SK-N-SH treated with all-trans-retinoic acid at 6 μM for 48 hours (cell line): ENCODE measurements around the gene ST6GALNAC4.

Source experiments
- ATAC-seq: fragments of 200-7000 bp; cut with Tn5 transposase; 3 replicates; pipeline ENCODE4 v1.9.1; 2020; ENCODE audit warnings: mild to moderate bottlenecking, moderate library complexity
- ARNTL ChIP-seq: fragments of 450-650 bp; formaldehyde crosslinking; IDR thresholded peaks from 2 replicates; pipeline ENCODE4 v1.5.0; 2020; ENCODE audit warnings: low read depth, mild to moderate bottlenecking, moderate library complexity, borderline replicate concordance
- BACH2 ChIP-seq: fragments of 250-450 bp; sonication (Bioruptor Pico); IDR thresholded peaks from 2 replicates; pipeline ENCODE4 v1.9.0; 2021; ENCODE audit warnings: mild to moderate bottlenecking, borderline replicate concordance
- CSDC2 ChIP-seq: fragments of 250-450 bp; sonication (Bioruptor Pico); IDR thresholded peaks from 2 replicates; pipeline ENCODE4 v1.5.0; 2020; ENCODE audit warnings: mild to moderate bottlenecking, moderate library complexity
- ESRRG ChIP-seq: fragments of 250-450 bp; sonication (Bioruptor Pico); IDR thresholded peaks from 2 replicates; pipeline ENCODE4 v1.6.1; 2021; ENCODE audit warnings: mild to moderate bottlenecking
- GLIS3 ChIP-seq: fragments of 250-450 bp; sonication (Bioruptor Pico); IDR thresholded peaks from 2 replicates; pipeline ENCODE4 v1.5.0; 2020; ENCODE audit warnings: mild to moderate bottlenecking, moderate library complexity
- ISL1 ChIP-seq: fragments of 250-450 bp; sonication (Bioruptor Pico); IDR thresholded peaks from 2 replicates; pipeline ENCODE4 v2.1.2; 2022; ENCODE audit warnings: mild to moderate bottlenecking, moderate library complexity
- OSR1 ChIP-seq: fragments of 250-450 bp; sonication (Bioruptor Pico); IDR thresholded peaks from 2 replicates; pipeline ENCODE4 v1.8.0; 2022; ENCODE audit warnings: moderate library complexity, mild to moderate bottlenecking, inconsistent platforms
- PPARA ChIP-seq: fragments of 250-450 bp; sonication (Bioruptor Pico); IDR thresholded peaks from 2 replicates; pipeline ENCODE4 v1.5.0; 2020; ENCODE audit warnings: mild to moderate bottlenecking, borderline replicate concordance
- RARB ChIP-seq: fragments of 250-450 bp; sonication (Bioruptor Pico); IDR thresholded peaks from 2 replicates; pipeline ENCODE4 v1.8.0; 2021; ENCODE audit warnings: mild to moderate bottlenecking, moderate library complexity
- SNAI2 ChIP-seq: fragments of 250-450 bp; sonication (Bioruptor Pico); IDR thresholded peaks from 2 replicates; pipeline ENCODE4 v1.5.0; 2020; ENCODE audit warnings: mild to moderate bottlenecking, moderate library complexity
- ZC3H10 ChIP-seq: fragments of 250-450 bp; sonication (Bioruptor Pico); IDR thresholded peaks from 2 replicates; pipeline ENCODE4 v1.5.1; 2021; ENCODE audit warnings: mild to moderate bottlenecking, moderate library complexity
- ZFP3 ChIP-seq: fragments of 250-450 bp; sonication (Bioruptor Pico); IDR thresholded peaks from 2 replicates; pipeline ENCODE4 v1.5.0; 2020; ENCODE audit warnings: mild to moderate bottlenecking, moderate library complexity
- ZFP30 ChIP-seq: fragments of 450-650 bp; formaldehyde crosslinking; IDR thresholded peaks from 2 replicates; pipeline ENCODE4 v1.5.0; 2022; ENCODE audit warnings: mild to moderate bottlenecking, moderate library complexity
- ZNF565 ChIP-seq: fragments of 450-650 bp; formaldehyde crosslinking; conservative IDR thresholded peaks from 2 replicates; pipeline ENCODE4 v1.5.0; 2020; ENCODE audit warnings: low read depth, mild to moderate bottlenecking, moderate library complexity
- ZNF70 ChIP-seq: fragments of 450-650 bp; formaldehyde crosslinking; IDR thresholded peaks from 2 replicates; pipeline ENCODE4 v1.5.0; 2020; ENCODE audit warnings: mild to moderate bottlenecking, moderate library complexity
- TF ChIP-seq, protein P1 (sequence below): fragments of 250-450 bp; sonication (Bioruptor Pico); IDR thresholded peaks from 2 replicates; pipeline ENCODE4 v1.5.0; 2020; ENCODE audit warnings: mild to moderate bottlenecking, moderate library complexity
- TF ChIP-seq, protein P2 (sequence below): fragments of 250-450 bp; sonication (Bioruptor Pico); IDR thresholded peaks from 2 replicates; pipeline ENCODE4 v1.8.0; 2020; ENCODE audit warnings: mild to moderate bottlenecking, moderate library complexity, borderline replicate concordance
- TF ChIP-seq, protein P3 (sequence below): fragments of 250-450 bp; sonication (Bioruptor Pico); IDR thresholded peaks from 2 replicates; pipeline ENCODE4 v1.8.0; 2021; ENCODE audit warnings: low read depth, mild to moderate bottlenecking, moderate library complexity, borderline replicate concordance
- TF ChIP-seq, protein P4 (sequence below): fragments of 250-450 bp; sonication (Bioruptor Pico); IDR thresholded peaks from 2 replicates; pipeline ENCODE4 v1.5.1; 2021; ENCODE audit warnings: mild to moderate bottlenecking, moderate library complexity
- TF ChIP-seq, protein P5 (sequence below): fragments of 250-450 bp; sonication (Bioruptor Pico); IDR thresholded peaks from 2 replicates; pipeline ENCODE4 v1.5.1; 2020; ENCODE audit warnings: low read depth, mild to moderate bottlenecking, moderate library complexity

The ST6GALNAC4 gene

DNA sequence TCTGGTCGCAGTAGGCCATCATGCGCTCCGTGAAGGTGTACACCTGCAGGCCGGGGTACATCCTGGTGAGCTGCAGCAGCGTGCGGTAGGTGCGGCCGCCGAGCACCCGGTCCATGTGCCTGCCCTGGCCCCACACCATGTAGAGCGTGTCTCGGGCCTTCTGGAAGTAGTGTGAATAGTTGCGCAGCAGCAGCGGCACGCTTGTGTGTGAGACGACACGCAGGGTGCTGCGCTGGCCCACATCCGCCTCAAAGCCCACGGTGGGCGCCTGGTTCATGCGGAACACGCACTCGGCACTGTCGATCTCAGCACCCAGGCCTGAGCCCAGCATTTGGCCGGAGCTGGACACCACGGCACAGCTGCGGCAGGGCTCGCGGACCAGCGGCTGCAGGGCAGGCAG, 4.5 kb downstream of the ST6GALNAC4 start:
- ATAC-seq, result no peak

DNA sequence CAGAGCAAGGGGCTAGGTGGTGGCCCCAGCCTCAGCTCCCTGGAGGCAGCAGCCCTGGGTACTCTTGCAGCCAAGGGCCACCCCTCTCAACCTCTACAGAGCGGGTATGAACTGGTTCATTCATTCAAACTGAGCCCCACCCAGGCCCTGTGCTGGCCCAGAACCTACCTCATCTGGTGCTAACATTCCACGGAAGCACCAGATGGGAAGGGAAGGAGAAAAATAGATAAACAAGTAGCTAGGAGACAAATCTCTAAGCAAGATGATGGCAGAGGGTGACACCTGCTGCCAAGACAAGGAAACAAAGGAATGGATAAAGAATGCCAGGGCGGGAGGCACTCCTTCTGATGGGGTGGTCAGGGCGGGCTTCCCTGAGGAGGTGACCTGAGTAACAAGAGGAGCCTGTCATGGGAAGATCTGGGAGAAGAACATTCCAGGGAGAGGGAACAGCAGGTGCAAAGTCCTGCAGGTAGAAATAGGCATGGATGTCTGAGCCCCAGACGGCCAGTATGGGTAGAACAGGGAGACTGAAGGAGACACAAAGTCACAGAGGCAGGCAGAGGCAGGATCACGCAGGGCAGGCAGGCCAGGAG, 6.1 kb downstream of the ST6GALNAC4 start:
- ATAC-seq, result peak; percentile 52
- TF ChIP-seq ZC3H10 (CRISPR knock-in tag) (no peak), ISL1 (CRISPR knock-in tag) (no peak), PPARA (CRISPR knock-in tag) (no peak)

More for the DNA sequence above, 4.5 kb downstream of the ST6GALNAC4 start:
- TF ChIP-seq ZC3H10 (CRISPR knock-in tag) (no peak), GLIS3 (CRISPR knock-in tag) (no peak), CSDC2 (CRISPR knock-in tag) (no peak), BACH2 (no peak), ZFP30 (no peak), ZFP3 (CRISPR knock-in tag) (no peak), ZNF70 (CRISPR knock-in tag) (no peak), ISL1 (CRISPR knock-in tag) (no peak), RARB (CRISPR knock-in tag) (no peak)
- TF ChIP-seq, protein P1, sequence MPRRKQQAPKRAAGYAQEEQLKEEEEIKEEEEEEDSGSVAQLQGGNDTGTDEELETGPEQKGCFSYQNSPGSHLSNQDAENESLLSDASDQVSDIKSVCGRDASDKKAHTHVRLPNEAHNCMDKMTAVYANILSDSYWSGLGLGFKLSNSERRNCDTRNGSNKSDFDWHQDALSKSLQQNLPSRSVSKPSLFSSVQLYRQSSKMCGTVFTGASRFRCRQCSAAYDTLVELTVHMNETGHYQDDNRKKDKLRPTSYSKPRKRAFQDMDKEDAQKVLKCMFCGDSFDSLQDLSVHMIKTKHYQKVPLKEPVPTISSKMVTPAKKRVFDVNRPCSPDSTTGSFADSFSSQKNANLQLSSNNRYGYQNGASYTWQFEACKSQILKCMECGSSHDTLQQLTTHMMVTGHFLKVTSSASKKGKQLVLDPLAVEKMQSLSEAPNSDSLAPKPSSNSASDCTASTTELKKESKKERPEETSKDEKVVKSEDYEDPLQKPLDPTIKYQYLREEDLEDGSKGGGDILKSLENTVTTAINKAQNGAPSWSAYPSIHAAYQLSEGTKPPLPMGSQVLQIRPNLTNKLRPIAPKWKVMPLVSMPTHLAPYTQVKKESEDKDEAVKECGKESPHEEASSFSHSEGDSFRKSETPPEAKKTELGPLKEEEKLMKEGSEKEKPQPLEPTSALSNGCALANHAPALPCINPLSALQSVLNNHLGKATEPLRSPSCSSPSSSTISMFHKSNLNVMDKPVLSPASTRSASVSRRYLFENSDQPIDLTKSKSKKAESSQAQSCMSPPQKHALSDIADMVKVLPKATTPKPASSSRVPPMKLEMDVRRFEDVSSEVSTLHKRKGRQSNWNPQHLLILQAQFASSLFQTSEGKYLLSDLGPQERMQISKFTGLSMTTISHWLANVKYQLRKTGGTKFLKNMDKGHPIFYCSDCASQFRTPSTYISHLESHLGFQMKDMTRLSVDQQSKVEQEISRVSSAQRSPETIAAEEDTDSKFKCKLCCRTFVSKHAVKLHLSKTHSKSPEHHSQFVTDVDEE, result no peak
- TF ChIP-seq, protein P2, sequence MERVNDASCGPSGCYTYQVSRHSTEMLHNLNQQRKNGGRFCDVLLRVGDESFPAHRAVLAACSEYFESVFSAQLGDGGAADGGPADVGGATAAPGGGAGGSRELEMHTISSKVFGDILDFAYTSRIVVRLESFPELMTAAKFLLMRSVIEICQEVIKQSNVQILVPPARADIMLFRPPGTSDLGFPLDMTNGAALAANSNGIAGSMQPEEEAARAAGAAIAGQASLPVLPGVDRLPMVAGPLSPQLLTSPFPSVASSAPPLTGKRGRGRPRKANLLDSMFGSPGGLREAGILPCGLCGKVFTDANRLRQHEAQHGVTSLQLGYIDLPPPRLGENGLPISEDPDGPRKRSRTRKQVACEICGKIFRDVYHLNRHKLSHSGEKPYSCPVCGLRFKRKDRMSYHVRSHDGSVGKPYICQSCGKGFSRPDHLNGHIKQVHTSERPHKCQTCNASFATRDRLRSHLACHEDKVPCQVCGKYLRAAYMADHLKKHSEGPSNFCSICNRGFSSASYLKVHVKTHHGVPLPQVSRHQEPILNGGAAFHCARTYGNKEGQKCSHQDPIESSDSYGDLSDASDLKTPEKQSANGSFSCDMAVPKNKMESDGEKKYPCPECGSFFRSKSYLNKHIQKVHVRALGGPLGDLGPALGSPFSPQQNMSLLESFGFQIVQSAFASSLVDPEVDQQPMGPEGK (CRISPR knock-in tag), result no peak
- TF ChIP-seq, protein P3, sequence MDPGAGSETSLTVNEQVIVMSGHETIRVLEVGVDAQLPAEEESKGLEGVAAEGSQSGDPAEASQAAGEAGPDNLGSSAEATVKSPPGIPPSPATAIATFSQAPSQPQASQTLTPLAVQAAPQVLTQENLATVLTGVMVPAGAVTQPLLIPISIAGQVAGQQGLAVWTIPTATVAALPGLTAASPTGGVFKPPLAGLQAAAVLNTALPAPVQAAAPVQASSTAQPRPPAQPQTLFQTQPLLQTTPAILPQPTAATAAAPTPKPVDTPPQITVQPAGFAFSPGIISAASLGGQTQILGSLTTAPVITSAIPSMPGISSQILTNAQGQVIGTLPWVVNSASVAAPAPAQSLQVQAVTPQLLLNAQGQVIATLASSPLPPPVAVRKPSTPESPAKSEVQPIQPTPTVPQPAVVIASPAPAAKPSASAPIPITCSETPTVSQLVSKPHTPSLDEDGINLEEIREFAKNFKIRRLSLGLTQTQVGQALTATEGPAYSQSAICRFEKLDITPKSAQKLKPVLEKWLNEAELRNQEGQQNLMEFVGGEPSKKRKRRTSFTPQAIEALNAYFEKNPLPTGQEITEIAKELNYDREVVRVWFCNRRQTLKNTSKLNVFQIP (CRISPR knock-in tag), result no peak

DNA sequence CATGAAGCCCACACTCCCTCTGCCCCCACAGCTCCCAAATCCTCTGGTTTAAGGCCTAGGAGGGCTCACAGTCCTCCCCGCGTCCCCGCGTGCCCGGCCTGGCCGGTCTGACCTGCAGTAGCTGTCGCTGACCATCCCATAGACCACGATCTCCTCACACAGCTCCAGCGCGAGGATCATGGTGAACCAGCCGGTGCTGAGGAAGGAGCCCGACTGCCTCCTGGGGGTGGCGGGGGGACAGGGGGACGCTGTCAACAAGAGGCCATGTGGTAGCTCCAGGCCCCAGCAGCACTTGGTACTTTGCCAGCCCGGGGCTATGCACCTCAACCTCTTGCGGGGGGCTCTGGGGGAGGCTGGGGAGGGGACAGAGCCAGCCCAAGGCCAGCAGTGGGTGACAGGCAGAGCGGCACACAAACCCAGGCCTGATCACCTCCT, 7.0 kb downstream of the ST6GALNAC4 start:
- ATAC-seq, result no peak
- TF ChIP-seq ZFP3 (CRISPR knock-in tag) (no peak), ARNTL (CRISPR knock-in tag) (no peak), CSDC2 (CRISPR knock-in tag) (no peak), PPARA (CRISPR knock-in tag) (no peak), GLIS3 (CRISPR knock-in tag) (no peak), ZNF565 (no peak), ESRRG (CRISPR knock-in tag) (no peak), ZFP30 (no peak), OSR1 (CRISPR knock-in tag) (no peak), SNAI2 (no peak), RARB (CRISPR knock-in tag) (no peak)
- TF ChIP-seq, protein P2 (CRISPR knock-in tag), result no peak
- TF ChIP-seq, protein P4, sequence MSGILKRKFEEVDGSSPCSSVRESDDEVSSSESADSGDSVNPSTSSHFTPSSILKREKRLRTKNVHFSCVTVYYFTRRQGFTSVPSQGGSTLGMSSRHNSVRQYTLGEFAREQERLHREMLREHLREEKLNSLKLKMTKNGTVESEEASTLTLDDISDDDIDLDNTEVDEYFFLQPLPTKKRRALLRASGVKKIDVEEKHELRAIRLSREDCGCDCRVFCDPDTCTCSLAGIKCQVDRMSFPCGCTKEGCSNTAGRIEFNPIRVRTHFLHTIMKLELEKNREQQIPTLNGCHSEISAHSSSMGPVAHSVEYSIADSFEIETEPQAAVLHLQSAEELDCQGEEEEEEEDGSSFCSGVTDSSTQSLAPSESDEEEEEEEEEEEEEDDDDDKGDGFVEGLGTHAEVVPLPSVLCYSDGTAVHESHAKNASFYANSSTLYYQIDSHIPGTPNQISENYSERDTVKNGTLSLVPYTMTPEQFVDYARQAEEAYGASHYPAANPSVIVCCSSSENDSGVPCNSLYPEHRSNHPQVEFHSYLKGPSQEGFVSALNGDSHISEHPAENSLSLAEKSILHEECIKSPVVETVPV (CRISPR knock-in tag), result no peak
- TF ChIP-seq, protein P5, sequence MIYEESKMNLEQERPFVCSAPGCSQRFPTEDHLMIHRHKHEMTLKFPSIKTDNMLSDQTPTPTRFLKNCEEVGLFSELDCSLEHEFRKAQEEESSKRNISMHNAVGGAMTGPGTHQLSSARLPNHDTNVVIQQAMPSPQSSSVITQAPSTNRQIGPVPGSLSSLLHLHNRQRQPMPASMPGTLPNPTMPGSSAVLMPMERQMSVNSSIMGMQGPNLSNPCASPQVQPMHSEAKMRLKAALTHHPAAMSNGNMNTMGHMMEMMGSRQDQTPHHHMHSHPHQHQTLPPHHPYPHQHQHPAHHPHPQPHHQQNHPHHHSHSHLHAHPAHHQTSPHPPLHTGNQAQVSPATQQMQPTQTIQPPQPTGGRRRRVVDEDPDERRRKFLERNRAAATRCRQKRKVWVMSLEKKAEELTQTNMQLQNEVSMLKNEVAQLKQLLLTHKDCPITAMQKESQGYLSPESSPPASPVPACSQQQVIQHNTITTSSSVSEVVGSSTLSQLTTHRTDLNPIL (CRISPR knock-in tag), result no peak
